NCI-H748 (cell line): ENCODE data around the gene SEPTIN3.
A peak's percentile ranks its signal among the peaks of the same experiment; 100 is the strongest.

ENCODE experiments used
- DNase-seq: peaks from one replicate; lab custom pipeline; 2025; ENCODE audit not compliant: unreplicated experiment; lab: John Stamatoyannopoulos, UW

Gene SEPTIN3

DNA sequence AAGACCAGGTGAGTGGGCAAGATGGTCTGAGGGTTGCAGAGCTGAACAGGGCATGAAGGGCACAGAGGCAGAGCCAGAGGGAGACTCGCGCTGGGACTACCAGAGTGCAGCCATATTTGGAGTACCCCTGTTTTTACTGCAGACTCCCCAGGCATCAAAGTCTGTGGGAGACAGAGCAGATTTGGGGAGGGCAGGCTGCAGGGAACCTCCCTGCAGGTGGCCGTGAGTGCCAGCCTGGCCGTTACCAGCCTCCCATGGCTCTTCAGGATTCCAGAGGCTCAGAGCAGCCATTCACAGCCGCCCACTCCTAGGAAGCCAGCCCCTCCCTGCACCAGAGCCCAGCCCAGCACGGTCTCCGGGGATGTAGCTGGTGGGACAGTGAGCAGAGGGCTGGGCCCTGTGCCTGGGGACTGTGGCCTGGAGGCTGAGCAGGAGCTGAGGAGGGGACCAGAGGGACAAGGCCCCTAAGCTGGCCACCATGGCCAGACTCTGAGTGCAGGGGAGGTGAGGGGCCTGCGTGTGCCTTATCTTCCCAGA lies at the start of gene SEPTIN3:
Gene SEPTIN3, plus strand, starts transcription at position 334 of the 537 bp plus-strand sequence. CDS start 2,050 bp downstream, outside the sequence.
- DNase-seq, result no peak

DNA sequence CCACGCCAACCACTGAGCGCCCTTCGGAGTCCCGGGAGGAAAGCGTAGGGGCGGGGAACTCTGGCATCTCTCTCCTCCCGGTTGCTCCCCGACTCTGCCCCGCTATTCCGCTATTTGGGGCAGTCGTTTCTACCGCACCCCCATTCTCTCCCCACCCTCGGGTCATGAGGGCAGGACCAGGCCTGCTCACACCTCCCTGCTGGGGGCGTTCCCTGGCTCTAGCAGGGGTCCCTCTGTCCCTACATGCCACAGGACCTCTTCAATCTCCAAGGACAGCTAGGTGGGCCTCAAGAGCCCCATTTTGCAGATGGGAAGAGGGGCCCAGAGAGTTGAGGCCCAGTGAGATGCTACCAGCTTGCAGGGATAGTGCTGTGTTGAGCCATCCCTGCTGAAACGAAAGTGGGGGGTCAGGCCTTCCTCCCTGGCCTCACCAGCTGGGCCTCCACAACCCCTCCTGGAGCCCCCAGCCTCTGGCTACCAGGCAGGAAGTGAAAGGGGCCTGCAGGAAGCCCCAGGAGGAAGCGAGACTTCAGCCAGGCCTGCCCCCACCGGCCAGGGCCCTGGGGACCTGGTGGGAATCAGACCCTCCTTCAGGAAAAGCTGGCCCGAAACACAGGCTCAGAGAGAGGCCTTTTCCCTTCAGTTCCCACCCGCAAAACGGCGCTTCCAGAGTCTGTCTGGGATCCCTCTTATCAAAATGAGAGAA lies 48.8 kb upstream of the SEPTIN3 start:
- no peak for DNase-seq

DNA sequence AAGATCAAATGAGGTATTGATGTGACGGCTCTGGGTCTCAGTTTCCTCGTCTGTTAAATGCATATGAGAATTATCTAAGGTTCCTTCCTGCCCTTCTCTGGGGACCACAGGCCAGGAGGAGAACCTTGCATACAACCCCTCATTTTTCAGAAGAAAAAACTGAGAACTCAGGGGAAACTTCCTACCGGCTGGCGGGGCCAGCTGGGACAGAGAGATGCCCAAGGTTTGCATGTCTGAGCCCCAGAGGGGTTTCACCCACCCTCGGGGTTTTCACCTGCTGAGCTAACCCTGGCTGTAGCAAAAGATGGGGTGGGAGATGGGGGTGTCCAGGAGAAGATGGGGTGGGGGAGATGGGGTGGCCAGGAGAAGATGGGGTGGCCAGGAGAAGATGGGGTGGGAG lies 46.9 kb upstream of the SEPTIN3 start:
- DNase-seq, result no peak

DNA sequence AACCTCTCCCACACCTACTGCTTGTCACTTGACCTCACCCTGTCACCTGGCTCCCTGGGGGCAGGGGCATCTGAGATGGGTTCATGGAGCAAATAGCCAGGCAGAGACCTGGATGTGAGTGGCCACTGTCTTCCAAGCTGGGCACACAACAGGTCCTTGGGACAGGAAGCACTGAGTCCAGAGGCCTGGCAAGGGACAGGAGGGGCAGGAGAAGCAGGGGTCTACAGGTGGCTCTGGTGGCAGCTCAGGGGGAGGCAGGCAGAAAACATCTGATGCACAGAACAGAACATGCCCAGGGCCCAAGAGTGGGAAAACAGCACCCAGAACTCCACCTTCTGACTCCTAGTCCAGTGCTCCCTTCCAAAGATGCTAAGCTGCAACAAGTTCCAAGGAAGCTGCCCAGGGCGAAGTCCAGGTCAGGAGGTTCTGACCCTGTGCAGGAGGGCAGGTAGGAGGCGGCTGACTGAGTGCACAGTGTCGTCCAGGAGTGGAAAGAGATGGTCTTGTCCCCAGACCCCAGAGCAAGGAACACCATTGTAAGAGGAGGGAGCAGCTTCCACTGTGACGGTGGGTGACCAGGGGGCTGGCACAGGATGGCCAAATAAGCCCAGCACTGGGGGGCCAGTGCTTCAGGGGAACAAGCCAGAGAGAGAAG lies 46.2 kb upstream of the SEPTIN3 start:
- no peak for DNase-seq

DNA sequence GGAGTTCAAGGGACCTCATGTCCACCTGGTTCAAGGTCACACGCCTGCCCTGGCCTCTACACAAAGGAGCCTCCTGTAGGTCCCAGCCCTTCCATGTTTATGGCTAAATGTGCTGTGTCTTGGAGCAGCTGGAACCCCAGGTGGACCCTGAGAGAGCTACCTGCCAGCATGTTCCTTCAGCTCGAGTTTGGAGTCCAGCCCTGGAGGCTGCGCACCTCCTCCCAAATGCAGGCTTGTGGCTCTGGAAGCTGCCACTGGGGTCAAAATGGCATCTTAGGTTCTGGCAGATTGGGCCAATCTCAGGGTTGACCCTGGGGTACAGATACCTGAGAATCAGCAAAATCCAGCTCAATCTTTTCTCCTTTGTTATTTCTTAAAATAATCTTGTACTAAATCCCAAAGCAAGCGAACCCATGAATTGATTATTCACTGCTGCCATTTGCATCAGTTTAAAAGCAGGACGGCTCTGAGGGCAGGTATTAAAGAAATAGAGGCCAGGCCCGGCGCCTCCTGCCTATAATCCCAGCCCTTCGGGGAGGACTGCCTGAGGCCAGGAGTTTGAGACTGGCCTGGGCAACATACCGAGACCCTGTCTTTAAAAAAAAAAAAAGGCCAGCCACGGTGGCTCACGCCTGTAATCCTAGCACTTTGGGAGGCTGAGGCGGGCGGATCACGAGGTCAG lies 45.5 kb upstream of the SEPTIN3 start:
- no peak for DNase-seq

- peak; percentile 85 for DNase-seq
These were observed 43.3 kb upstream of the SEPTIN3 start for GRCh38 chr22:41925783-41926460.

DNA sequence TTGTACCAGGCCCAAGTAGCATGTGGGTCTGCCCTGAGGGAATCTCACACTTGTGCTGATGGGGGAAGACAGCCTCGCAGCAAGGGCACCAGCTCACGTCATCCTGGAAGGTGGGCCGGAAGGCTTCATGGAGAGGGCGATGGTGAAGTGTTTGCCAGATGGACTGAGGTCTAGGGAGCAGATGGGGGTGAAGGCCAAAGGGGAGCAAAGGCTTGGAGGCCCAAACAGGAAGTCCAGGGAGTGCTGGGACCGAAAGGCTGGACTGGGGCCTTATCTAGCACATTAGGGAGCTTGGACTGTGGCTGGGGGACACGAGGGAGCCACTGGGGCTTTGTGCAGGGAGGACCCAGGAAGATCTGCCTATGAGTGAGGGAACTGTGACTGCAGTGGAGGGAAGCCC lies 41.4 kb upstream of the SEPTIN3 start:
- no peak for DNase-seq

- DNase-seq, result no peak
These were observed 40.4 kb upstream of the SEPTIN3 start for GRCh38 chr22:41928593-41929417.

DNA sequence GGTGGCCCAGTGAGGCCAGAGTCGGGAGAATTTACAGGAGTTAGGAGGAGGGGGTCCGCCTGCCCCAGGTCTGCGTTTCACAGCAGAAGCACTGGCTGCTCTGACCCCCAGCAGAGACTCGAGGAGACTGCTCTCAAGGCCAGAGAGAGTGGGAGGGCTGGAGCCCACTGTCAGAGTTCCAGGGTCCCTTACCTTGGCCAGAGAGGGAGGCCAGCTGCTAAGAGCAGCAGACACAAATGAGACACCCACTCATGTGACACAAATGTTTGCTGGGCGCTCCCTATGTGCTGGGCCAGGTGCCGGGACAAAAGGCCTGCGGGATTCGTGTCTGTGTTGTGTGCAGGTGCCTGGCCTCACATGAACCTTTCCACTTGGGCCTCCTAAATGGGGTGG lies 39.8 kb upstream of the SEPTIN3 start:
- peak; percentile 45 for DNase-seq

DNA sequence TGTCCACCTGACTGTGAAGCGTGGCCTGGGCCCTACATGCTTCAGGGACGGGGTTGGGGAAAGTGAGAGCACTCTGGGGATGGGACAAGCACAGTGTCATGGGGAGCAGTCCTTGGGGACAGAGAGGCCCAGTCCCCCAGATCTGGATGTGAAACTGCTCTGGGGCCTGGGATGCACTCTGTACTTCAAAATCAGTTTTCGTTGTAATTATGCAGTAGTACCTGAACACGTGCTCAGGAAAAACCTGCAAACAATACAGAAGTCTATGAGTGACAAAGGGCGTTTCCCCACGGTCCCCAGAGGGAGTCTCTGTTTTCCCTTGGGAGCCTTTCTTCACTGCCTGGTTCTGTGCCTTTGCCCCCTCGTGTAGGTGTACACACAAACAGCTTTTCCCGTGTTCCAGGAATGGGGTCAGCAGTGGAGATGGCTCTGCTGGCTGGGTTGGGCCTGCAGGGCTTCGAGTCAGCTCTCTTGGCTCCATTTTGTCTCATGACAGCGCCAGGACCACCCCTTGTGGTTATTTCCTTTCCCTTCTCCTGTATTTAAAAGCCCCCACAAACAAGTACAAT lies 37.5 kb upstream of the SEPTIN3 start:
- no peak for DNase-seq

- DNase-seq, result no peak
These were observed 36.9 kb upstream of the SEPTIN3 start for GRCh38 chr22:41932353-41932752.

DNA sequence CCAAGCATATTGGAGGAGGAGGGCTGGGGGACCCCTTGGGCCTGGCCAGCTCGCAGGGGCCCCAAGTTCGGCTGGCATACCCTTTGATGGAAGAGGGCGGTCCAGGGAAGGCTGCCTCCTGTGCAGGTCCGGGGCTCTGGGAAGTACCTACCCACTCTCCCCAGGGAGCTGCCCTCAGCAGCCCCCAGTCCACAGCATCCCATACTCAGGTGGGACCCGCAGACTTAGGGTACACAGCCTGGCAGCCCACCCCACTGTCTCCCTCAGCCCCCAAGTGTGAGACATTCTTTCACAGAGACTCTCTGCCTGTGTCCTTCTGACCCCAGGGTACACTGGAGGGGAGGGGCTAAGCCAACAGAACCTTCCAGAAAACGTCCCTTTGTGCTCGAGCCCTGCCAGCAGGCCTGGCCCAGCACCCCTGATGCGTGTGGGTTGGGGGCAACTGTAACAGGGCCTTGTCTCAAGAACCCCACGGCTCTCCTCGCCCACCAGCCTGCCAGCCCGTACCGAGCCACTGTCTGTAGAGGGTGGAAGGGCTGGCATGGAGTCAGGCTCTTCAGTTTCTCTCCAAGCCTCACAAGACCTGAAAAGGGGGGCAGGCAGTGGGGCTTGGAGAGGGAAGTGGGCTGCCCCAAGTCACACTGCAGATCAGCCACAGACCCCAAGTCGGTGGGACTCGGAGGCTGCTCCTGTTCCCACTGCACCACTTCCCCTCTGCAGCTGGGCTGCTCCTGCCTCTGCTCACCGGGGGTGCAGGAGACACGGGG lies 35.6 kb upstream of the SEPTIN3 start:
- DNase-seq, result no peak

- DNase-seq, result no peak
These were observed 34.8 kb upstream of the SEPTIN3 start for GRCh38 chr22:41934284-41935014.

DNA sequence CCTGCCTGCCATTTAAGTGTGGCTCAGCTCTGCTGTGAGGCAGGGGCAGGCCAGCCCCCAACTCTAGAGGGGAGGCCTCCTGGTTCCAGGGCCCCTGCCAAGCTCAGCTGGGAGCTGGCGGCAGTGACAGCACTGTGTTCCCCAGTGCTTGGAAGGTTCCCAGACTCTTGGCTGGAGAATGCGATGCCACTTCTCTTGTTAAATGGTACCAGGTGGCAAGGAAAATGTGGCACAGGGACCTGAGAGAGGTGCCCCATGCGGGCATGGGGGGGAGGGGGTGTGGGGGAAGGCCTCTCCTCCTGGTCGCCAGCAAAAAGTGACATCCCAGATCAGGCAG lies 34.3 kb upstream of the SEPTIN3 start:
- DNase-seq, result no peak

DNA sequence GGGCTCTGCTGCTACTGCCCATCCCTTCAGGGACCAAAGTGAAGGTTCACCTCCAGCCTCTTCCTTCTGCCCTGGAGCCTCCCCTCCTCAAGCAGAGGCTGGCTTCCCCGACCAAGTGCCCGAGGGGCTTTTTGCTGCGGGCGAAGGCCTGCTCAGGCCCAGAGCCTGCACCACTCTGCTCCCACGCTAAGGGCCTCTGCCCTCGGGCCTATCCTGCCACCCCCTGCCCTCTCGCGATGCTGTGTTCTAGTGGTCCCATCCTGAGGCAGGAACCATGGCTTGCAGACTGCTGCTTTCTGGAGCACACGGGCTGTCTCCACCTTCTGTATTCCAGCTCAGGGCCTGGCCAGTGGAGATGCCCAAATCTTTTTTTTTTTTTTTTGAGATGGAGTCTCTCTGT lies 33.7 kb upstream of the SEPTIN3 start:
- no peak for DNase-seq

GRCh38 chr22:41936894-41937169 lies 32.4 kb upstream of the SEPTIN3 start:
- DNase-seq, result no peak

GRCh38 chr22:41939981-41940831 lies 29.0 kb upstream of the SEPTIN3 start:
- DNase-seq, result peak; percentile 37
